Renal cortical epithelial cell (primary cell): ENCODE data around the gene REEP2. TPM values are rescaled to one million over a fixed set of nuclear protein-coding genes. Genes with fewer than 3 reads are reported as not detected.
"Not testable (repeated sequence)": the region's sequence is repeated elsewhere in the genome, so short reads cannot be mapped to it uniquely, and the experiment has no call there.

Source experiments
- DNase-seq: peaks from one replicate; pipeline ENCODE4 v3.0.0-alpha.2; 2011; ENCODE audit warnings: low read depth
- total RNA-seq: library from RNA; depleted of rRNA; stranded (reverse); fragments of >200 nt; gene quantifications from 2 replicates; pipeline ENCODE4 v1.2.3, GENCODE V29; 2014

REEP2 gene
- total RNA-seq, 1 donor from 2014 or later = 7.6 TPM

GRCh38 chr5:138466125-138466899, 27.5 kb downstream of the REEP2 start:
- peak; percentile 43 for DNase-seq

- no peak for DNase-seq
These were observed 28.2 kb downstream of the REEP2 start for GRCh38 chr5:138466900-138467710.

GRCh38 chr5:138467711-138468132, 28.9 kb downstream of the REEP2 start:
- DNase-seq = no peak

GRCh38 chr5:138468133-138468965, 29.5 kb downstream of the REEP2 start:
- peak; percentile 32 for DNase-seq

- DNase-seq = no peak
These were observed 30.2 kb downstream of the REEP2 start for GRCh38 chr5:138468966-138469539.

GRCh38 chr5:138469540-138470321, 30.9 kb downstream of the REEP2 start:
- peak; percentile 94 for DNase-seq

- DNase-seq = no peak
These were observed 31.6 kb downstream of the REEP2 start for GRCh38 chr5:138470322-138471051.

GRCh38 chr5:138471052-138471361, 32.1 kb downstream of the REEP2 start:
- DNase-seq = no peak

GRCh38 chr5:138472353-138472752, 33.5 kb downstream of the REEP2 start:
- no peak for DNase-seq

- not testable (repeated sequence) for DNase-seq
These were observed 34.3 kb downstream of the REEP2 start for GRCh38 chr5:138473151-138473550.

- DNase-seq = no peak
These were observed 38.1 kb downstream of the REEP2 start for GRCh38 chr5:138476918-138477317.

GRCh38 chr5:138482638-138483037, 43.8 kb downstream of the REEP2 start:
- DNase-seq = no peak

GRCh38 chr5:138488481-138488945, 49.7 kb downstream of the REEP2 start:
- DNase-seq = peak; percentile 59

- no peak for DNase-seq
These were observed 50.8 kb downstream of the REEP2 start for GRCh38 chr5:138489683-138490061.

GRCh38 chr5:138490648-138491283, 51.9 kb downstream of the REEP2 start:
- no peak for DNase-seq

GRCh38 chr5:138491284-138491648, 52.4 kb downstream of the REEP2 start:
- no peak for DNase-seq

GRCh38 chr5:138491669-138492559, 53.1 kb downstream of the REEP2 start:
- peak; percentile 67 for DNase-seq

- DNase-seq = no peak
These were observed 53.7 kb downstream of the REEP2 start for GRCh38 chr5:138492560-138493045.

GRCh38 chr5:138495351-138495750, 56.5 kb downstream of the REEP2 start:
- no peak for DNase-seq
